Measurements from ENCODE around the gene ALG9. TPM values are rescaled to one million over a fixed set of nuclear protein-coding genes. Genes with fewer than 3 reads are reported as not detected.

ALG9 gene
- total and polyA plus RNA-seq, 10 of the 15 experiments (the other 5 are each of a cell fraction or from before 2014, with no cell fraction given), result 10.8 to 41.6 (median 25.5) TPM

DNA sequence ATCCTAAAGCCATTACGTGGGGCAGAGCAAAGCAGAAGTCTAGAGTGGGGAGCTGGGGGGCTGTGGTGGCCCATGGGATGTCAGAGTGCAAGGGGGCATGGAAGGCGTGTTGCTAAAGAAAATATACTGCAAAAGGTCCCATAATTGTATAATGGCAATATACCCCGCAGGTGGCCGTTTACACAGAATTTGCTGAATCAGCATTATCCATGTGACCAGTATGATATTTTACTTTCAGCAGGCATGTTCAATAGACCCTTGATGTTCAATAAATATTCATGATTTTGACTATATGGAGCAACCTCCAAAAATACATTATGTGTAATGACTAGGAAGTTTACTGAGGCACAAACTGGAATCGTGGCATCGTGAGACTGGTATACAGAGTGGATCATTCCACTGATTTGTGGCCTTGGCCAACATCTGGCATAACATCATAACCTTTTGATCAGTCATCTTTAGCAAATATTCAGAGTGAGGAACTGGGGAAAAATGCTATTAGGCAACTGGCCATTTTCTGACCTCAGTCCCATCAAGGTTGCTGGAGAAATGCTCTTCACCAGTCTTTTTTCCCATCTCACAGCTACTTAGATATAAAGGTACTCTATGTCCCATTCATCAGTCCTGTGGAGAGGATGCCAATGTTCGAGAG, 75.9 kb downstream of the ALG9 start:
- in situ Hi-C loops (cut with MboI) (no loop called here), intact Hi-C loops (cut with micrococcal nuclease; ENCODE audit: unreplicated experiment) (no loop called here)
- ChIA-PET SMC1A (ENCODE audit: uncharacterized antibody, unreplicated experiment) (interaction anchor here (0.6 to 2.5 kb wide), 8 partner anchors 9 to 191 kb away, joined by 3 to 19 read pairs (median 5); no protein-coding TSS in a partner anchor), RAD21 (ENCODE audit: unreplicated experiment) (interaction anchor here (1.3 kb wide), 1 partner anchor 18 kb away, joined by 4 read pairs; no protein-coding TSS in a partner anchor), POLR2A (no interaction called here), CTCF (interaction anchor here (1.1 to 6.3 kb wide), 4 partner anchors 10 to 46 kb away, joined by 3 to 31 read pairs (median 8); no protein-coding TSS in a partner anchor)
- no peak overlapping the region for H3K9ac ChIP-seq (ENCODE audit: control insufficient read depth, insufficient read depth, low read length)
- FAIRE-seq, result no peak
- no TSS peak for BruUV-seq (replicated peaks)
- no peak for DNase-seq (ENCODE audit: low read depth, low spot score)
- no peak overlapping the region for H3K27ac ChIP-seq (ENCODE audit: control insufficient read depth, insufficient read depth)
- whole genome bisulfite sequencing (ENCODE audit: insufficient coverage, insufficient replicate concordance, low lambda C conversion rate, missing lambda C conversion rate), result 97% methylated on average over 7 of the region's 7 CpGs
- H3K4me3 ChIP-seq, result no peak overlapping the region
- no peaks in the 10 kb centered on the region for H3K4me1 ChIP-seq (ENCODE audit: control insufficient read depth, insufficient read depth, low read length)
- no peak for ATAC-seq
- H3K79me2 ChIP-seq (ENCODE audit: control insufficient read depth, insufficient read depth, low read length), result no peaks in the 10 kb centered on the region
- H3K36me3 ChIP-seq (ENCODE audit: control insufficient read depth in 2 of 2, insufficient read depth in 2 of 2, low read length in 1 of 2), result peaks cover 2% of the 10 kb centered on the region in 2 experiments; a peak in 3 of 4 replicates
- no peaks in the 10 kb centered on the region for H4K20me1 ChIP-seq (ENCODE audit: control insufficient read depth, insufficient read depth)
- H2AFZ ChIP-seq (ENCODE audit: control insufficient read depth, low read depth, low read length), result no peak overlapping the region
- H3K27me3 ChIP-seq (replicated peaks in 1 of 2; ENCODE audit: control insufficient read depth in 2 of 2, insufficient read depth in 2 of 2, low read length in 1 of 2), result no peaks in the 10 kb centered on the region
- H3K9me3 ChIP-seq (replicated peaks; ENCODE audit: control insufficient read depth, insufficient read depth, low read length), result peaks cover 6% of the 10 kb centered on the region; the same call in 1 of the 3 replicates
- no peak overlapping the region for H3K4me2 ChIP-seq (ENCODE audit: control insufficient read depth, insufficient read depth)
- TF ChIP-seq, protein P1, sequence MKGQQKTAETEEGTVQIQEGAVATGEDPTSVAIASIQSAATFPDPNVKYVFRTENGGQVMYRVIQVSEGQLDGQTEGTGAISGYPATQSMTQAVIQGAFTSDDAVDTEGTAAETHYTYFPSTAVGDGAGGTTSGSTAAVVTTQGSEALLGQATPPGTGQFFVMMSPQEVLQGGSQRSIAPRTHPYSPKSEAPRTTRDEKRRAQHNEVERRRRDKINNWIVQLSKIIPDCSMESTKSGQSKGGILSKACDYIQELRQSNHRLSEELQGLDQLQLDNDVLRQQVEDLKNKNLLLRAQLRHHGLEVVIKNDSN (IDR thresholded peaks at IDR 0.05; ENCODE audit: borderline replicate concordance, extremely low read length, insufficient read depth, low read depth, low read length), result no peak
- no peak for TF ChIP-seq HCFC1 (IDR thresholded peaks at IDR 0.05; ENCODE audit: low read length)
- TF ChIP-seq, protein P2, sequence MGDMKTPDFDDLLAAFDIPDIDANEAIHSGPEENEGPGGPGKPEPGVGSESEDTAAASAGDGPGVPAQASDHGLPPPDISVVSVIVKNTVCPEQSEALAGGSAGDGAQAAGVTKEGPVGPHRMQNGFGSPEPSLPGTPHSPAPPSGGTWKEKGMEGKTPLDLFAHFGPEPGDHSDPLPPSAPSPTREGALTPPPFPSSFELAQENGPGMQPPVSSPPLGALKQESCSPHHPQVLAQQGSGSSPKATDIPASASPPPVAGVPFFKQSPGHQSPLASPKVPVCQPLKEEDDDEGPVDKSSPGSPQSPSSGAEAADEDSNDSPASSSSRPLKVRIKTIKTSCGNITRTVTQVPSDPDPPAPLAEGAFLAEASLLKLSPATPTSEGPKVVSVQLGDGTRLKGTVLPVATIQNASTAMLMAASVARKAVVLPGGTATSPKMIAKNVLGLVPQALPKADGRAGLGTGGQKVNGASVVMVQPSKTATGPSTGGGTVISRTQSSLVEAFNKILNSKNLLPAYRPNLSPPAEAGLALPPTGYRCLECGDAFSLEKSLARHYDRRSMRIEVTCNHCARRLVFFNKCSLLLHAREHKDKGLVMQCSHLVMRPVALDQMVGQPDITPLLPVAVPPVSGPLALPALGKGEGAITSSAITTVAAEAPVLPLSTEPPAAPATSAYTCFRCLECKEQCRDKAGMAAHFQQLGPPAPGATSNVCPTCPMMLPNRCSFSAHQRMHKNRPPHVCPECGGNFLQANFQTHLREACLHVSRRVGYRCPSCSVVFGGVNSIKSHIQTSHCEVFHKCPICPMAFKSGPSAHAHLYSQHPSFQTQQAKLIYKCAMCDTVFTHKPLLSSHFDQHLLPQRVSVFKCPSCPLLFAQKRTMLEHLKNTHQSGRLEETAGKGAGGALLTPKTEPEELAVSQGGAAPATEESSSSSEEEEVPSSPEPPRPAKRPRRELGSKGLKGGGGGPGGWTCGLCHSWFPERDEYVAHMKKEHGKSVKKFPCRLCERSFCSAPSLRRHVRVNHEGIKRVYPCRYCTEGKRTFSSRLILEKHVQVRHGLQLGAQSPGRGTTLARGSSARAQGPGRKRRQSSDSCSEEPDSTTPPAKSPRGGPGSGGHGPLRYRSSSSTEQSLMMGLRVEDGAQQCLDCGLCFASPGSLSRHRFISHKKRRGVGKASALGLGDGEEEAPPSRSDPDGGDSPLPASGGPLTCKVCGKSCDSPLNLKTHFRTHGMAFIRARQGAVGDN (IDR thresholded peaks at IDR 0.05), result no peak
- no peak for TF ChIP-seq SMAD1 (IDR thresholded peaks at IDR 0.05; ENCODE audit: low read depth, partially characterized antibody)
- TF ChIP-seq, protein P3, sequence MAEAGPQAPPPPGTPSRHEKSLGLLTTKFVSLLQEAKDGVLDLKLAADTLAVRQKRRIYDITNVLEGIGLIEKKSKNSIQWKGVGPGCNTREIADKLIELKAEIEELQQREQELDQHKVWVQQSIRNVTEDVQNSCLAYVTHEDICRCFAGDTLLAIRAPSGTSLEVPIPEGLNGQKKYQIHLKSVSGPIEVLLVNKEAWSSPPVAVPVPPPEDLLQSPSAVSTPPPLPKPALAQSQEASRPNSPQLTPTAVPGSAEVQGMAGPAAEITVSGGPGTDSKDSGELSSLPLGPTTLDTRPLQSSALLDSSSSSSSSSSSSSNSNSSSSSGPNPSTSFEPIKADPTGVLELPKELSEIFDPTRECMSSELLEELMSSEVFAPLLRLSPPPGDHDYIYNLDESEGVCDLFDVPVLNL (IDR thresholded peaks at IDR 0.05; ENCODE audit: low read depth, low read length), result no peak
- TF ChIP-seq JUND (IDR thresholded peaks at IDR 0.05; ENCODE audit: low read depth, low read length), result no peak
- no peak for TF ChIP-seq SIN3A (IDR thresholded peaks at IDR 0.05; ENCODE audit: low read depth, low read length)
- TF ChIP-seq, protein P4, sequence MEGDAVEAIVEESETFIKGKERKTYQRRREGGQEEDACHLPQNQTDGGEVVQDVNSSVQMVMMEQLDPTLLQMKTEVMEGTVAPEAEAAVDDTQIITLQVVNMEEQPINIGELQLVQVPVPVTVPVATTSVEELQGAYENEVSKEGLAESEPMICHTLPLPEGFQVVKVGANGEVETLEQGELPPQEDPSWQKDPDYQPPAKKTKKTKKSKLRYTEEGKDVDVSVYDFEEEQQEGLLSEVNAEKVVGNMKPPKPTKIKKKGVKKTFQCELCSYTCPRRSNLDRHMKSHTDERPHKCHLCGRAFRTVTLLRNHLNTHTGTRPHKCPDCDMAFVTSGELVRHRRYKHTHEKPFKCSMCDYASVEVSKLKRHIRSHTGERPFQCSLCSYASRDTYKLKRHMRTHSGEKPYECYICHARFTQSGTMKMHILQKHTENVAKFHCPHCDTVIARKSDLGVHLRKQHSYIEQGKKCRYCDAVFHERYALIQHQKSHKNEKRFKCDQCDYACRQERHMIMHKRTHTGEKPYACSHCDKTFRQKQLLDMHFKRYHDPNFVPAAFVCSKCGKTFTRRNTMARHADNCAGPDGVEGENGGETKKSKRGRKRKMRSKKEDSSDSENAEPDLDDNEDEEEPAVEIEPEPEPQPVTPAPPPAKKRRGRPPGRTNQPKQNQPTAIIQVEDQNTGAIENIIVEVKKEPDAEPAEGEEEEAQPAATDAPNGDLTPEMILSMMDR (IDR thresholded peaks at IDR 0.05 in 2 of 3, conservative IDR thresholded peaks at IDR 0.05 in 1 of 3; ENCODE audit: control insufficient read depth in 2 of 3, extremely low read depth in 1 of 3, insufficient read depth in 1 of 3, low read depth in 3 of 3, low read length in 3 of 3), result no peak
- no peak for TF ChIP-seq KAT2A (conservative IDR thresholded peaks at IDR 0.05; ENCODE audit: control insufficient read depth, low read depth, low read length)
- TF ChIP-seq POLR2AphosphoS5 (IDR thresholded peaks at IDR 0.05; ENCODE audit: low read length), result no peak

Measured in GM12878 (cell line).